AG04449 (cell line): ENCODE results near the gene KCNQ1OT1.

Source experiments
- CTCF ChIA-PET: fragments of 350-600 bp; formaldehyde crosslinking; extraction: SDS; loops from one replicate; lab custom pipeline; 2021; ENCODE audit warnings: antibody characterized with exemption; lab: Yijun Ruan, JAX
- POLR2A ChIA-PET: fragments of 400-600, 350-600 bp; formaldehyde crosslinking; extraction: SDS; loops from one replicate; lab custom pipeline; 2020; ENCODE audit warnings: antibody characterized with exemption, inconsistent platforms; lab: Yijun Ruan, JAX
- DNase-seq: peaks from one replicate; pipeline ENCODE4 v3.0.0-alpha.2; 2010; ENCODE audit warnings: low read depth, low spot score
- H3K4me3 ChIP-seq: 2 replicates; pipeline ENCODE4 v1.5.1; 2011; ENCODE audit warnings: low read depth, mild to moderate bottlenecking, control low read depth, low read length
- CTCF ChIP-seq: IDR thresholded peaks from one replicate; pipeline ENCODE4 v1.5.1; 2011; ENCODE audit warnings: mild to moderate bottlenecking, moderate library complexity, low read length, control low read depth, inconsistent platforms; ENCODE audit not compliant: insufficient read depth; ENCODE audit errors: missing control alignments

The KCNQ1OT1 gene

GRCh38 chr11:2716376-2717095 is 16.7 kb upstream of the KCNQ1OT1 start:
- POLR2A ChIA-PET: no interaction called here
- TF ChIP-seq CTCF: no peak
- CTCF ChIA-PET: no interaction called here
- no peak overlapping the region for H3K4me3 ChIP-seq
- DNase-seq: no peak

GRCh38 chr11:2715716-2716350 is 16.0 kb upstream of the KCNQ1OT1 start:
- TF ChIP-seq CTCF: no peak
- no peak for DNase-seq

GRCh38 chr11:2714871-2715270 is 15.1 kb upstream of the KCNQ1OT1 start:
- ChIA-PET POLR2A (no interaction called here), CTCF (no interaction called here)
- no peak overlapping the region for H3K4me3 ChIP-seq
- DNase-seq: no peak
- TF ChIP-seq CTCF: no peak

More at GRCh38 chr11:2715716-2716350, 16.0 kb upstream of the KCNQ1OT1 start:
- POLR2A ChIA-PET: no interaction called here
- CTCF ChIA-PET: no interaction called here
- no peak overlapping the region for H3K4me3 ChIP-seq

- POLR2A ChIA-PET: no interaction called here
- CTCF ChIA-PET: no interaction called here
Measured at GRCh38 chr11:2714463-2714800, 14.6 kb upstream of the KCNQ1OT1 start.

GRCh38 chr11:2713661-2714462 is 14.1 kb upstream of the KCNQ1OT1 start:
- no peak for DNase-seq
- no peak overlapping the region for H3K4me3 ChIP-seq
- TF ChIP-seq CTCF: no peak
- POLR2A ChIA-PET: no interaction called here
- CTCF ChIA-PET: no interaction called here

More at GRCh38 chr11:2714463-2714800, 14.6 kb upstream of the KCNQ1OT1 start:
- TF ChIP-seq CTCF: no peak
- no peak overlapping the region for H3K4me3 ChIP-seq
- no peak for DNase-seq

GRCh38 chr11:2713094-2713493 is 13.3 kb upstream of the KCNQ1OT1 start:
- DNase-seq: no peak
- no peak for TF ChIP-seq CTCF
- POLR2A ChIA-PET: no interaction called here
- H3K4me3 ChIP-seq: no peak overlapping the region
- CTCF ChIA-PET: no interaction called here
